ENCODE data around the gene MTRR. TPM values are rescaled to one million over a fixed set of nuclear protein-coding genes. Genes with fewer than 3 reads are reported as not detected.

The MTRR gene
- 10 to 100 TPM; 65.7 to 83.2 (median 70.2) TPM for total RNA-seq
- polyA plus RNA-seq = 10 to 100 TPM; 35.5 to 36.0 TPM
- 46.6 reads per million, percentile 69 among the genes with 10 or more reads in this experiment for total RNA-seq

DNA sequence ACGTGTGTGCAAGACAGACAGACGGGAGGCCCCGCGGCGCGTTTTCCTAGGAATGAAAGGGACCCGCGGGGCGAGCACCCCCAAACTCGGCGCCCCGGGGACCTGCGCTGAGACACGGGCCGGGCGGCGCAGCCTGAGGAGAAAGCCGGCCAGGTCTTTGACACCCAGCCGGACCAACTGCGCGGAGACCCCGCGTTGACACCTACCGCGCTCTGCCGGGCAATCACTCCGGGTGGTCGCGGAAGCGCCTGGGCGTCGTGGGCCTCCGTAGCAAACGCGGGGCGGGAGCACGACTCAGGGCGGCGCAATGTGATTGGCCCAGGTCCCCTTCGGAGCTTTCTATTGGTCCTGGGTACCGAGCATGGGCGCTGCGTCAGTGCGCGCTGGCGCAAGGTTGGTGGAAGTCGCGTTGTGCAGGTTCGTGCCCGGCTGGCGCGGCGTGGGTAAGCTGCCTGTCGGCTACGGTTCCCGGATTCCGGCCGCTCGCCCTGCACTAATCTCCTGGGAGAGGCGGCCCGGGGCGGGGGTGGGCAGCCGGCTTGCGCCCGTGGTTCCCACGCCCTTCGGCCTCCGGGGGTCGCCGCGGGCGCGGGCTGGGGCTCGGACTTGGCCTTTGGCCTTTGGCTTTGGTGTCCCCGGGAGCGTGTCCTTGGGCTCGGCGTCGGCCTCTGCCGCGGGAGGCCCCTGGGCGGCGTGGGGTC lies at the start of gene MTRR, which contains the start of gene FASTKD3:
Gene MTRR (plus strand): TSS at position 376 of the 701 bp plus-strand sequence. CDS start 1,647 bp downstream, outside the sequence.
Gene FASTKD3 (minus strand): TSS at position 259 of the 701 bp plus-strand sequence. CDS start 948 bp downstream, outside the sequence.
- H3K4me1 Mint-ChIP-seq = peaks cover 53 to 84% (median 82%) of the 10 kb centered on the region in 7 donors
- peaks cover 0 to 19% (median 6%) of the 10 kb centered on the region in 5 donors for H3K36me3 Mint-ChIP-seq
- Histone ChIP-seq H3K36me3 (ENCODE audit: control insufficient read depth in 2 of 3, insufficient read depth in 3 of 3, low read length in 3 of 3) (peaks cover 0 to 11% (median 8%) of the 10 kb centered on the region in 3 experiments), H3K4me1 (ENCODE audit: control insufficient read depth in 2 of 2, insufficient read depth in 2 of 2, low read length in 2 of 2) (peaks cover 38 to 43% of the 10 kb centered on the region in 2 donors), H3K9me3 (ENCODE audit: control insufficient read depth in 2 of 3, low read length in 3 of 3) (no peaks in the 10 kb centered on the region), H3K27me3 (ENCODE audit: control insufficient read depth in 2 of 2, insufficient read depth in 2 of 2, low read length in 2 of 2) (no peaks in the 10 kb centered on the region), H3K27ac (ENCODE audit: low read depth, low read length) (peak within 1 kb of the TSS; percentile 87), H3K4me3 (ENCODE audit: low read length) (peak within 1 kb of the TSS; percentile 75)
- peaks cover 0 to 2% (median 0%) of the 10 kb centered on the region in 11 donors for H3K9me3 Mint-ChIP-seq
- peak; percentile 75 to 90 (median 87) for DNase-seq
- peak; percentile 100 for ATAC-seq
- ChIA-PET POLR2A (interaction anchor here (1.9 to 2.2 kb wide), 3 partner anchors 9 to 12 kb away, joined by 7 to 9 read pairs (median 7); no protein-coding TSS in a partner anchor), CTCF (interaction anchor here (2.1 kb wide), 1 partner anchor 18 kb away, joined by 7 read pairs; no protein-coding TSS in a partner anchor)
- H3K27ac Mint-ChIP-seq = peak within 1 kb of the TSS; percentile 85 to 97 (median 93)
- peak within 1 kb of the TSS; percentile 90 to 100 (median 96) for H3K4me3 Mint-ChIP-seq
- H3K27me3 Mint-ChIP-seq = no peaks in the 10 kb centered on the region
- intact Hi-C loops (cut with micrococcal nuclease) = loop anchor here (1.0 to 5.0 kb wide), 9 partner anchors 11 to 1490 kb away; partner anchors contain the start of genes MED10 (in 2 of the 2), NSUN2 (in 2 of the 2), SRD5A1 (in 2 of the 2) and CFAP90 (in 1 of the 2)

- Mint-ChIP-seq H3K4me1 (peaks cover 0 to 3% (median 0%) of the 10 kb centered on the region in 7 donors), H3K27me3 (peaks cover 3 to 44% (median 32%) of the 10 kb centered on the region in 5 donors), H3K36me3 (no peaks in the 10 kb centered on the region), H3K4me3 (no peak overlapping the region), H3K9me3 (no peaks in the 10 kb centered on the region), H3K27ac (no peak overlapping the region)
- no peaks in the 10 kb centered on the region for H3K27me3 ChIP-seq (ENCODE audit: control insufficient read depth in 2 of 2, insufficient read depth in 2 of 2, low read length in 2 of 2)
- no peaks in the 10 kb centered on the region for H3K9me3 ChIP-seq (ENCODE audit: control insufficient read depth in 2 of 3, low read length in 3 of 3)
- H3K27ac ChIP-seq (ENCODE audit: low read depth, low read length) = no peak overlapping the region
- POLR2A ChIA-PET = no interaction called here
- intact Hi-C loops (cut with micrococcal nuclease) = no loop called here
- CTCF ChIA-PET = no interaction called here
- no peaks in the 10 kb centered on the region for H3K36me3 ChIP-seq (ENCODE audit: control insufficient read depth in 2 of 3, insufficient read depth in 3 of 3, low read length in 3 of 3)
- no peak overlapping the region for H3K4me3 ChIP-seq (ENCODE audit: low read length)
- ATAC-seq = no peak
- H3K4me1 ChIP-seq (ENCODE audit: control insufficient read depth in 2 of 2, insufficient read depth in 2 of 2, low read length in 2 of 2) = no peaks in the 10 kb centered on the region
- no peak for DNase-seq
Observed at GRCh38 chr5:7822449-7822848, 46.5 kb upstream of the MTRR start.

- H3K36me3 Mint-ChIP-seq = no peaks in the 10 kb centered on the region
- peaks cover 3 to 49% (median 33%) of the 10 kb centered on the region in 5 donors for H3K27me3 Mint-ChIP-seq
- H3K27ac Mint-ChIP-seq = no peak overlapping the region
- Histone ChIP-seq H3K36me3 (ENCODE audit: control insufficient read depth in 2 of 3, insufficient read depth in 3 of 3, low read length in 3 of 3) (no peaks in the 10 kb centered on the region), H3K27ac (ENCODE audit: low read depth, low read length) (no peak overlapping the region), H3K9me3 (ENCODE audit: control insufficient read depth in 2 of 3, low read length in 3 of 3) (no peaks in the 10 kb centered on the region), H3K27me3 (ENCODE audit: control insufficient read depth in 2 of 2, insufficient read depth in 2 of 2, low read length in 2 of 2) (no peaks in the 10 kb centered on the region), H3K4me1 (ENCODE audit: control insufficient read depth in 2 of 2, insufficient read depth in 2 of 2, low read length in 2 of 2) (no peaks in the 10 kb centered on the region), H3K4me3 (ENCODE audit: low read length) (no peak overlapping the region)
- CTCF ChIA-PET = no interaction called here
- ATAC-seq = no peak
- H3K4me1 Mint-ChIP-seq = peaks cover 0 to 3% (median 0%) of the 10 kb centered on the region in 7 donors
- intact Hi-C loops (cut with micrococcal nuclease) = no loop called here
- POLR2A ChIA-PET = no interaction called here
- DNase-seq = no peak
- no peaks in the 10 kb centered on the region for H3K9me3 Mint-ChIP-seq
- no peak overlapping the region for H3K4me3 Mint-ChIP-seq
Observed at GRCh38 chr5:7823594-7823993, 45.4 kb upstream of the MTRR start.

DNA sequence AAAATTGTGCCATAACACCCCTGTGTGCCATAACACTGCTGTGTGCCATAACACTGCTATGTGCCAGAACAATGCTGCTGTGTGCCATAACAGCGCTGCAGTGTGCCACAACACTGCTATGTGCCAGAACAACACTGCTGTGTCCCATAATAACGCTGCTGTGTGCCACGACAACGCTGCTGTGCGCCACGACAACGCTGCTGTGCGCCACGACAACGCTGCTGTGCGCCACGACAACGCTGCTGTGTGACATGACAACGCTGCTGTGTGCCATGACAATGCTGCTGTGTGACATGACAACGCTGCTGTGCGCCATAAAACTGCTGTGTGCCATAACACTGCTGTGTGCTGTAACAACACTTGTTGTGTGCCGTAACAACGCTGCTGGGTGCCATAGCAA lies 44.0 kb upstream of the MTRR start:
- DNase-seq (no peak), ATAC-seq (no peak)
- Mint-ChIP-seq H3K4me1 (peaks cover 0 to 3% (median 0%) of the 10 kb centered on the region in 7 donors), H3K27me3 (peaks cover 3 to 38% (median 27%) of the 10 kb centered on the region in 5 donors), H3K9me3 (no peaks in the 10 kb centered on the region), H3K4me3 (no peak overlapping the region), H3K36me3 (no peaks in the 10 kb centered on the region), H3K27ac (no peak overlapping the region)
- no peaks in the 10 kb centered on the region for H3K27me3 ChIP-seq (ENCODE audit: control insufficient read depth in 2 of 2, insufficient read depth in 2 of 2, low read length in 2 of 2)
- no peaks in the 10 kb centered on the region for H3K36me3 ChIP-seq (ENCODE audit: control insufficient read depth in 2 of 3, insufficient read depth in 3 of 3, low read length in 3 of 3)
- H3K4me3 ChIP-seq (ENCODE audit: low read length) = no peak overlapping the region
- H3K27ac ChIP-seq (ENCODE audit: low read depth, low read length) = no peak overlapping the region
- POLR2A ChIA-PET = no interaction called here
- intact Hi-C loops (cut with micrococcal nuclease) = no loop called here
- H3K9me3 ChIP-seq (ENCODE audit: control insufficient read depth in 2 of 3, low read length in 3 of 3) = no peaks in the 10 kb centered on the region
- CTCF ChIA-PET = no interaction called here
- no peaks in the 10 kb centered on the region for H3K4me1 ChIP-seq (ENCODE audit: control insufficient read depth in 2 of 2, insufficient read depth in 2 of 2, low read length in 2 of 2)

DNA sequence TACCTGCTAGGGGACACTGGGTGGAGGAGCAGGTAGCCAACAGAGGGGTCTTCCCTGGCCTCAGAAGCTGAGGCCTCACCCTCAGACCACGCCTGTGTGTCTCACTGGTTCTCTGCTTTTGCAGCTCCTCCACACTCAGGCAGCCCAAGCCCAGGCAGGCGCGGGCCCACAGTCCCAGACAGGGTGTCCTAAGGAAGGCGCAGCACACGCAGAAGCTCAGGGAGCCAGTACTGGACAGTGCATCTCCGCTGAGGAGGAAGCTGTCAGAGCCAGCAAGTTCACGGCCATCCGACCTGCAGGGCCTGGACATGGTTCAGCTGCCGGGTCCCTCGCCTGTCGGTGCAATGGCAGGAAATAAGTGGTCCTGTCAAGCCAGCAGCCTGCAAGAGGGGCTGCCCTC lies 43.3 kb upstream of the MTRR start:
- no peak for ATAC-seq
- H3K4me3 Mint-ChIP-seq = no peak overlapping the region

GRCh38 chr5:7827610-7828009 lies 41.3 kb upstream of the MTRR start:
- no peak for DNase-seq
- H3K27ac Mint-ChIP-seq = no peak overlapping the region
- no peak for ATAC-seq
- intact Hi-C loops (cut with micrococcal nuclease) = no loop called here
- Histone ChIP-seq H3K27me3 (ENCODE audit: control insufficient read depth in 2 of 2, insufficient read depth in 2 of 2, low read length in 2 of 2) (no peaks in the 10 kb centered on the region), H3K4me1 (ENCODE audit: control insufficient read depth in 2 of 2, insufficient read depth in 2 of 2, low read length in 2 of 2) (no peaks in the 10 kb centered on the region), H3K27ac (ENCODE audit: low read depth, low read length) (no peak overlapping the region), H3K36me3 (ENCODE audit: control insufficient read depth in 2 of 3, insufficient read depth in 3 of 3, low read length in 3 of 3) (no peaks in the 10 kb centered on the region), H3K9me3 (ENCODE audit: control insufficient read depth in 2 of 3, low read length in 3 of 3) (no peaks in the 10 kb centered on the region), H3K4me3 (ENCODE audit: low read length) (no peak overlapping the region)
- H3K9me3 Mint-ChIP-seq = no peaks in the 10 kb centered on the region
- peaks cover 0 to 34% (median 17%) of the 10 kb centered on the region in 5 donors for H3K27me3 Mint-ChIP-seq
- ChIA-PET POLR2A (no interaction called here), CTCF (no interaction called here)
- H3K4me1 Mint-ChIP-seq = no peaks in the 10 kb centered on the region
- no peak overlapping the region for H3K4me3 Mint-ChIP-seq
- no peaks in the 10 kb centered on the region for H3K36me3 Mint-ChIP-seq

More for the DNA sequence above, 43.3 kb upstream of the MTRR start:
- no peak for DNase-seq
- Mint-ChIP-seq H3K4me1 (peaks cover 0 to 3% (median 0%) of the 10 kb centered on the region in 7 donors), H3K9me3 (no peaks in the 10 kb centered on the region), H3K27ac (no peak overlapping the region), H3K36me3 (no peaks in the 10 kb centered on the region), H3K27me3 (peaks cover 3 to 37% (median 27%) of the 10 kb centered on the region in 5 donors)
- no peak overlapping the region for H3K27ac ChIP-seq (ENCODE audit: low read depth, low read length)
- POLR2A ChIA-PET = no interaction called here
- no peaks in the 10 kb centered on the region for H3K9me3 ChIP-seq (ENCODE audit: control insufficient read depth in 2 of 3, low read length in 3 of 3)
- no peaks in the 10 kb centered on the region for H3K27me3 ChIP-seq (ENCODE audit: control insufficient read depth in 2 of 2, insufficient read depth in 2 of 2, low read length in 2 of 2)
- CTCF ChIA-PET = no interaction called here
- intact Hi-C loops (cut with micrococcal nuclease) = no loop called here
- H3K4me1 ChIP-seq (ENCODE audit: control insufficient read depth in 2 of 2, insufficient read depth in 2 of 2, low read length in 2 of 2) = no peaks in the 10 kb centered on the region
- H3K4me3 ChIP-seq (ENCODE audit: low read length) = no peak overlapping the region
- no peaks in the 10 kb centered on the region for H3K36me3 ChIP-seq (ENCODE audit: control insufficient read depth in 2 of 3, insufficient read depth in 3 of 3, low read length in 3 of 3)

All from naive thymus-derived CD4-positive, alpha-beta T cell (primary cell).